Hepatocyte (in vitro differentiated cells): Measurements from ENCODE around the gene ADORA1. TPM values are rescaled to one million over a fixed set of nuclear protein-coding genes. Genes with fewer than 3 reads are reported as not detected.

Experiments used
- DNase-seq: peaks from one replicate; pipeline ENCODE4 v3.0.0-alpha.2; 2016; ENCODE audit warnings: low spot score
- H2AFZ ChIP-seq: fragments of 200-600 bp; sonication (generic); 2 replicates; pipeline ENCODE4 v1.6.0; 2016; ENCODE audit warnings: antibody characterized with exemption, mild to moderate bottlenecking
- H3K27ac ChIP-seq: fragments of 200-600 bp; sonication (generic); 2 replicates; pipeline ENCODE4 v1.5.1; 2016; ENCODE audit warnings: mild to moderate bottlenecking
- H3K27me3 ChIP-seq: fragments of 200-600 bp; sonication (generic); 2 replicates; pipeline ENCODE4 v1.6.1; 2016
- H3K36me3 ChIP-seq: fragments of 200-600 bp; sonication (generic); replicated peaks from 2 replicates; pipeline ENCODE4 v1.5.1; 2016; ENCODE audit warnings: low read depth; ENCODE audit not compliant: insufficient read depth
- H3K4me1 ChIP-seq: fragments of 200-600 bp; sonication (generic); 2 replicates; pipeline ENCODE4 v1.5.1; 2016; ENCODE audit warnings: mild to moderate bottlenecking, moderate library complexity; ENCODE audit not compliant: insufficient read depth
- H3K4me2 ChIP-seq: fragments of 200-600 bp; sonication (generic); 2 replicates; pipeline ENCODE4 v1.6.0; 2016
- H3K4me3 ChIP-seq: fragments of 200-600 bp; sonication (generic); 2 replicates; pipeline ENCODE4 v1.5.1; 2016; ENCODE audit warnings: mild to moderate bottlenecking
- H3K79me2 ChIP-seq: fragments of 200-600 bp; sonication (generic); 2 replicates; pipeline ENCODE4 v1.6.0; 2017; ENCODE audit warnings: mild to moderate bottlenecking
- H3K9me2 ChIP-seq: fragments of 200-600 bp; sonication (generic); replicated peaks from 2 replicates; pipeline ENCODE4 v1.6.0; 2017; ENCODE audit warnings: mild to moderate bottlenecking; ENCODE audit not compliant: insufficient read depth
- H3K9me3 ChIP-seq: fragments of 200-600 bp; sonication (generic); 2 replicates; pipeline ENCODE4 v1.5.1; 2016; ENCODE audit warnings: low read depth, mild to moderate bottlenecking
- H4K20me1 ChIP-seq: fragments of 200-600 bp; sonication (generic); 2 replicates; pipeline ENCODE4 v1.6.0; 2016; ENCODE audit warnings: mild to moderate bottlenecking; ENCODE audit not compliant: insufficient read depth, poor library complexity, severe bottlenecking
- CTCF ChIP-seq: fragments of 200-600 bp; sonication (generic); IDR thresholded peaks from 2 replicates; pipeline ENCODE4 v1.5.1; 2016; ENCODE audit warnings: antibody characterized with exemption, mild to moderate bottlenecking; ENCODE audit not compliant: poor library complexity
- EZH2 ChIP-seq: fragments of 200-600 bp; sonication (generic); IDR thresholded peaks from 2 replicates; pipeline ENCODE4 v1.6.1; 2016; ENCODE audit warnings: antibody characterized with exemption, mild to moderate bottlenecking, borderline replicate concordance
- EZH2phosphoT487 ChIP-seq: fragments of 200-600 bp; sonication (generic); IDR thresholded peaks from one replicate; pipeline ENCODE4 v1.6.1; 2018; ENCODE audit warnings: antibody characterized with exemption, mild to moderate bottlenecking, low read depth, moderate library complexity; ENCODE audit not compliant: unreplicated experiment, severe bottlenecking
- WGBS: methylation state at CpG from one replicate; pipeline ENCODE4 v1.1.6; 2016; ENCODE audit warnings: low lambda C conversion rate; ENCODE audit errors: missing lambda C conversion rate; 5-methylcytosine and 5-hydroxymethylcytosine counted together
- polyA plus RNA-seq: library from polyadenylated mRNA; unstranded; fragments of >200 nt; fragmentation: Nextera tagmentation; extraction: Ambion mirVana; gene quantifications from 2 replicates; pipeline ENCODE4 v1.2.1, GENCODE V29; 2016
- total RNA-seq: library from RNA; depleted of rRNA; stranded (reverse); fragments of >200 nt; gene quantifications from 2 replicates; pipeline ENCODE4 v1.2.3, GENCODE V29; 2014

Gene ADORA1
- total and polyA plus RNA-seq, 2 experiments from 2014 or later: 2.0 to 2.3 TPM

- no peaks in the 10 kb centered on the region for H3K79me2 ChIP-seq
- no peak for DNase-seq
- WGBS: 34% methylated on average over 2 of the region's 2 CpGs
- no peaks in the 10 kb centered on the region for H3K4me1 ChIP-seq
- H3K9me2 ChIP-seq: no peaks in the 10 kb centered on the region
- no peak overlapping the region for H2AFZ ChIP-seq
- no peaks in the 10 kb centered on the region for H4K20me1 ChIP-seq
- no peaks in the 10 kb centered on the region for H3K9me3 ChIP-seq
- peaks cover 22% of the 10 kb centered on the region for H3K27me3 ChIP-seq
- TF ChIP-seq EZH2phosphoT487 (no peak), CTCF (no peak)
- H3K4me3 ChIP-seq: no peak overlapping the region
- H3K27ac ChIP-seq: no peak overlapping the region
- no peak overlapping the region for H3K4me2 ChIP-seq
- H3K36me3 ChIP-seq: no peaks in the 10 kb centered on the region
Measured at GRCh38 chr1:203112475-203112874, 15.1 kb upstream of the ADORA1 start.

- Histone ChIP-seq H3K4me1 (no peaks in the 10 kb centered on the region), H3K9me2 (no peaks in the 10 kb centered on the region), H3K27me3 (peaks cover 21% of the 10 kb centered on the region), H3K4me2 (no peak overlapping the region), H3K79me2 (no peaks in the 10 kb centered on the region), H3K9me3 (no peaks in the 10 kb centered on the region), H4K20me1 (no peaks in the 10 kb centered on the region), H3K36me3 (no peaks in the 10 kb centered on the region), H3K27ac (no peak overlapping the region), H3K4me3 (no peak overlapping the region), H2AFZ (no peak overlapping the region)
- TF ChIP-seq CTCF: no peak
- WGBS: 72% methylated on average over 4 of the region's 4 CpGs
- no peak for DNase-seq
Measured at GRCh38 chr1:203113308-203113707, 14.2 kb upstream of the ADORA1 start.

GRCh38 chr1:203114202-203114601 lies 13.3 kb upstream of the ADORA1 start:
- Histone ChIP-seq H4K20me1 (no peaks in the 10 kb centered on the region), H2AFZ (no peak overlapping the region), H3K79me2 (no peaks in the 10 kb centered on the region), H3K4me2 (no peak overlapping the region), H3K27me3 (peaks cover 14% of the 10 kb centered on the region), H3K27ac (no peak overlapping the region), H3K9me2 (no peaks in the 10 kb centered on the region), H3K4me1 (no peaks in the 10 kb centered on the region), H3K9me3 (no peaks in the 10 kb centered on the region), H3K4me3 (no peak overlapping the region), H3K36me3 (no peaks in the 10 kb centered on the region)
- no peak for DNase-seq
- 80% methylated on average over 7 of the region's 7 CpGs for WGBS
- TF ChIP-seq EZH2: no peak
- no peak for TF ChIP-seq CTCF
- TF ChIP-seq EZH2phosphoT487: no peak

- Histone ChIP-seq H3K27ac (no peak overlapping the region), H3K4me1 (no peaks in the 10 kb centered on the region)
- WGBS: 84% methylated on average over 10 of the region's 10 CpGs
Measured at GRCh38 chr1:203116091-203116820, 11.3 kb upstream of the ADORA1 start.

More at GRCh38 chr1:203116091-203116820, 11.3 kb upstream of the ADORA1 start:
- Histone ChIP-seq H3K4me2 (no peak overlapping the region), H3K4me3 (no peak overlapping the region), H3K9me2 (no peaks in the 10 kb centered on the region), H2AFZ (no peak overlapping the region), H3K36me3 (no peaks in the 10 kb centered on the region), H4K20me1 (no peaks in the 10 kb centered on the region), H3K9me3 (no peaks in the 10 kb centered on the region), H3K79me2 (no peaks in the 10 kb centered on the region), H3K27me3 (no peaks in the 10 kb centered on the region)
- DNase-seq: no peak
- TF ChIP-seq EZH2: no peak
- no peak for TF ChIP-seq EZH2phosphoT487
- no peak for TF ChIP-seq CTCF
